Caco-2 (cell line): Measurements from ENCODE around the gene C1orf74. TPM values are rescaled to one million over a fixed set of nuclear protein-coding genes. Genes with fewer than 3 reads are reported as not detected.

Source experiments
- BruUV-seq: library from RNA; stranded (reverse); fragments of 400-500 nt; replicated peaks from 2 replicates; lab custom pipeline; 2021; lab: Mats Ljungman, UMichigan
- CTCF ChIA-PET: fragments of 300-600 bp; sonication (Branson Sonifier 250); formaldehyde crosslinking; loops from one replicate; lab custom pipeline; 2022; ENCODE audit warnings: antibody characterized with exemption; lab: Charles Lee
- POLR2A ChIA-PET: fragments of 300-600 bp; sonication (Branson Sonifier 250); formaldehyde crosslinking; loops from one replicate; lab custom pipeline; 2022; ENCODE audit warnings: antibody characterized with exemption; lab: Charles Lee
- DNase-seq, 2 experiments: peaks; one replicate each; pipeline versions ENCODE4 v3.0.0 to v3.0.0-alpha.2; 2020 to 2022
- H3K27me3 ChIP-seq: replicated peaks from 2 replicates; pipeline ENCODE4 v1.6.0; 2011; ENCODE audit warnings: low read length; ENCODE audit not compliant: control insufficient read depth, insufficient read depth
- H3K36me3 ChIP-seq: 2 replicates; pipeline ENCODE4 v1.5.1; 2011; ENCODE audit warnings: low read length; ENCODE audit not compliant: control insufficient read depth, insufficient read depth
- H3K4me1 ChIP-seq: fragments of 250-450 bp; sonication (Bioruptor Pico); 2 replicates; pipeline ENCODE4 v1.5.1; 2020; ENCODE audit warnings: mild to moderate bottlenecking
- H3K4me3 ChIP-seq: 2 replicates; pipeline ENCODE4 v1.5.1; 2011; ENCODE audit warnings: low read depth, mild to moderate bottlenecking, control low read depth, low read length
- H3K9me3 ChIP-seq: fragments of 250-450 bp; sonication (Bioruptor Pico); 2 replicates; pipeline ENCODE4 v1.5.1; 2020; ENCODE audit warnings: mild to moderate bottlenecking, moderate library complexity
- H3K27ac Mint-ChIP-seq: one replicate; pipeline ENCODE4 v1.8.0; 2022; ENCODE audit warnings: mixed read lengths; ENCODE audit not compliant: unreplicated experiment
- H3K27me3 Mint-ChIP-seq: one replicate; pipeline ENCODE4 v1.8.0; 2022; ENCODE audit warnings: mixed read lengths; ENCODE audit not compliant: insufficient read depth, unreplicated experiment
- H3K36me3 Mint-ChIP-seq: one replicate; pipeline ENCODE4 v1.8.0; 2022; ENCODE audit warnings: mild to moderate bottlenecking, mixed read lengths; ENCODE audit not compliant: insufficient read depth, unreplicated experiment
- H3K4me1 Mint-ChIP-seq: one replicate; pipeline ENCODE4 v1.8.0; 2022; ENCODE audit warnings: low read depth, mixed read lengths; ENCODE audit not compliant: unreplicated experiment
- H3K4me3 Mint-ChIP-seq: one replicate; pipeline ENCODE4 v1.8.0; 2022; ENCODE audit warnings: mild to moderate bottlenecking, moderate library complexity, mixed read lengths; ENCODE audit not compliant: unreplicated experiment
- H3K9me3 Mint-ChIP-seq: one replicate; pipeline ENCODE4 v1.8.0; 2022; ENCODE audit warnings: mixed read lengths; ENCODE audit not compliant: unreplicated experiment
- intact Hi-C: fragments of 100-400 bp; cut with micrococcal nuclease; formaldehyde crosslinking; loops from one replicate; pipeline ENCODE4 v1.10.0; 2022; ENCODE audit not compliant: unreplicated experiment
- total RNA-seq: library from RNA; stranded (reverse); gene quantifications from 2 replicates; pipeline ENCODE4 v1.2.3, GENCODE V29; 2022
- TF ChIP-seq, protein P1 (sequence below), 2 experiments: fragments of 200-600 bp in 1 of 2; IDR thresholded peaks; 1 replicate in 1 of 2; 2 replicates in 1 of 2; pipeline versions ENCODE4 v1.5.1 to v1.8.0; 2011 to 2022; ENCODE audit warnings: antibody characterized with exemption in 1 of 2, control low read depth in 1 of 2, inconsistent platforms in 1 of 2, low read depth in 1 of 2, low read length in 1 of 2, mild to moderate bottlenecking in 1 of 2, moderate library complexity in 1 of 2; ENCODE audit not compliant: insufficient read depth in 1 of 2, severe bottlenecking in 1 of 2, unreplicated experiment in 1 of 2

C1orf74 gene
- total RNA-seq, 1 experiment from 2014 or later: 4.5 TPM

DNA sequence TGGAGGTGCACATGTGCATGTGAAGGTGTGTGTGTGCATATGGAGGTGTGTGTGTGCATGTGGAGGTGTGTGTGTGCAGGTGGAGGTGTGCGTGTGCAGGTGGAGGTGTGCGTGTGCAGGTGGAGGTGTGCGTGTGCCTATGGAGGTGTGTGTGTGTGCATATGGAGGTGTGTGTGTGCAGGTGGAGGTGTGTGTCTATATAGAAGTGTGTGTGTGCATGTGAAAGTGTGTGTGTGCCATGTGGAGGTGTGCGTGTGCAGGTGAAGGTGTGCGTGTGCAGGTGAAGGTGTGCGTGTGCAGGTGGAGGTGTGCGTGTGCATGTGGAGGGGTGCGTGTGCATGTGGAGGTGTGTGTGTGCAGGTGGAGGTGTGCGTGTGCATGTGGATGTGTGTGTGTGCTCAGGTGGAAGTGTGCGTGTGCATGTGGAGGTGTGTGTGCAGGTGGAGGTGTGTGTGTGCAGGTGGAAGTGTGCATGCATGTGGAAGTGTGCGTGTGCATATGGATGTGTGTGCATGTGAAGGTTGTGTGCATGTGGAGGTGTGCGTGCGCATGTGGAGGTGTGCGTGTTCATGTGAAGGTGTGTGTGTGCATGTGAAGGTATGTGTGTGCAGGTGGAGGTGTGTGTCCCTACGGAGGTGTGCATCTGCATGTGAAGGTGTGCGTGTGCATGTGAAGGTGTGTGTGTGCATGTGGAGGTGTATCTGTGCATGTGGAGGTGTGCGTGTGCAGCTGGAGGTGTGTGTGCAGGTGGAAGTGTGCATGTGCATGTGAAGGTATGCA lies 13.5 kb downstream of the C1orf74 start:
- Mint-ChIP-seq H3K4me3 (no peak overlapping the region), H3K27ac (no peak overlapping the region), H3K9me3 (no peaks in the 10 kb centered on the region), H3K36me3 (no peaks in the 10 kb centered on the region), H3K27me3 (no peaks in the 10 kb centered on the region), H3K4me1 (no peaks in the 10 kb centered on the region)
- H3K4me3 ChIP-seq: no peak overlapping the region
- DNase-seq: no peak
- intact Hi-C loops: no loop called here
- TF ChIP-seq, protein P1, sequence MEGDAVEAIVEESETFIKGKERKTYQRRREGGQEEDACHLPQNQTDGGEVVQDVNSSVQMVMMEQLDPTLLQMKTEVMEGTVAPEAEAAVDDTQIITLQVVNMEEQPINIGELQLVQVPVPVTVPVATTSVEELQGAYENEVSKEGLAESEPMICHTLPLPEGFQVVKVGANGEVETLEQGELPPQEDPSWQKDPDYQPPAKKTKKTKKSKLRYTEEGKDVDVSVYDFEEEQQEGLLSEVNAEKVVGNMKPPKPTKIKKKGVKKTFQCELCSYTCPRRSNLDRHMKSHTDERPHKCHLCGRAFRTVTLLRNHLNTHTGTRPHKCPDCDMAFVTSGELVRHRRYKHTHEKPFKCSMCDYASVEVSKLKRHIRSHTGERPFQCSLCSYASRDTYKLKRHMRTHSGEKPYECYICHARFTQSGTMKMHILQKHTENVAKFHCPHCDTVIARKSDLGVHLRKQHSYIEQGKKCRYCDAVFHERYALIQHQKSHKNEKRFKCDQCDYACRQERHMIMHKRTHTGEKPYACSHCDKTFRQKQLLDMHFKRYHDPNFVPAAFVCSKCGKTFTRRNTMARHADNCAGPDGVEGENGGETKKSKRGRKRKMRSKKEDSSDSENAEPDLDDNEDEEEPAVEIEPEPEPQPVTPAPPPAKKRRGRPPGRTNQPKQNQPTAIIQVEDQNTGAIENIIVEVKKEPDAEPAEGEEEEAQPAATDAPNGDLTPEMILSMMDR (IDR thresholded peaks at IDR 0.05; ENCODE audit: insufficient read depth in 1 of 2, low read depth in 1 of 2, low read length in 1 of 2, severe bottlenecking in 1 of 2, unreplicated experiment in 1 of 2): no peak
- H3K9me3 ChIP-seq: no peaks in the 10 kb centered on the region
- ChIA-PET POLR2A (no interaction called here), CTCF (no interaction called here)
- no peaks in the 10 kb centered on the region for H3K27me3 ChIP-seq
- no peaks in the 10 kb centered on the region for H3K36me3 ChIP-seq
- no TSS peak for BruUV-seq
- H3K4me1 ChIP-seq: no peaks in the 10 kb centered on the region

DNA sequence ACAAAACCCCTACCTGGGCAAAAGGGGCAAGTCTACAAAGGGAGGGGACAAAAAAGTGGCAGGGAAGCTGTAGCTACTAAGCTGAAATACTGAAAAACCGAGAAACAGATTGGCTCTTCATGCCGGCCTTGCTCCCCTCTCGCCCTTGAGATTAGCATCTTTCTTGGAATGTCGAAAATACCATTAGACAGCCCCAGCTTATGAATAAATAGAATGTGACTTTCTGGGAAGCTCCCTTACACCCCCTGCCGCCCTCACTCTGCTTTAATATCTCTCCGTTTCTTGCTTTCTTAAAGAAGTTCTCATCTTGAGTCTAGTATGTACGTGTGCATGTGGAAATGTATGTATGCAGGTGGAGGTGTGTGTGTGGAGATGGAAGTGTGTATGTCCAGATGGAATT lies 14.4 kb downstream of the C1orf74 start:
- Histone ChIP-seq H3K9me3 (no peaks in the 10 kb centered on the region), H3K4me1 (no peaks in the 10 kb centered on the region), H3K36me3 (no peaks in the 10 kb centered on the region), H3K4me3 (no peak overlapping the region), H3K27me3 (no peaks in the 10 kb centered on the region)
- H3K4me1 Mint-ChIP-seq: no peaks in the 10 kb centered on the region
- no peak overlapping the region for H3K4me3 Mint-ChIP-seq
- CTCF ChIA-PET: no interaction called here
- no peaks in the 10 kb centered on the region for H3K36me3 Mint-ChIP-seq
- POLR2A ChIA-PET: no interaction called here
- BruUV-seq: no TSS peak
- H3K27ac Mint-ChIP-seq: no peak overlapping the region
- no peaks in the 10 kb centered on the region for H3K27me3 Mint-ChIP-seq
- TF ChIP-seq, protein P1 (IDR thresholded peaks at IDR 0.05; ENCODE audit: insufficient read depth in 1 of 2, low read depth in 1 of 2, low read length in 1 of 2, severe bottlenecking in 1 of 2, unreplicated experiment in 1 of 2): no peak
- peaks cover 4% of the 10 kb centered on the region for H3K9me3 Mint-ChIP-seq
- intact Hi-C loops: no loop called here
- no peak for DNase-seq

DNA sequence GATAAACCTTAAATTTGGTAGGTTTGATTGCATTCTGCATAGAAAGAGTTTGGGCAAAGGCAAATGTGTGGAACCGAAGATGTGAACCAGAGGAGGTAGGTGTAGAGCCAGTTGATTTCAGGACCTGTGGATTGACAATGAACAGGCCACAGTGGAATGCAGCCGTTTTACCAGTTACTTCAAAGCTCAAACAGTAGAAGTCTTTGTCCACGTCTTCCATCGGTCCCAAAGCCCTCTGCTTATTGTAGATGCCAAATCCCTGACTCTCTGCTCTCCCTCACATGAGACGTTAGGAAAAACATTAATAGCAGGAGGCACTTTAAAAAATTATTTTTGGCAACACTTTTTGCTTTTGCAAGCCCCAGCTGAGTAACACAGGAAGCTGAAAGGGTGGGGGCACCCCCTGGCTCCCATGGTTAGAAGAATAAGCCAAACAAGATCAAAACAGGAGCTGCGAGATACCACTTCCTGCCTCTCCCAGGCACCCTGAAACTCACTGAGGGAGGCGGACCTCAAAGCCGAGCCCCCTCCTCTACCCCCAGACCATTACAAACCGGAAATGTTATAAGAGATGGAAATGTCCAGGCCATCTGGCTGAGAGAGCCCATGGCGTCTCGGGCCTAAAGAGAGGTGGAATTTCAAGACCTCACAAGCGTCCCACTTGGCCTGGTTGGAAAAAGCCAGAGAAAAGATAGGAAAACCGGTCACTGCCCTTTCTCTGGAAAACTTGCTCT lies 15.0 kb downstream of the C1orf74 start:
- no TSS peak for BruUV-seq
- TF ChIP-seq, protein P1 (IDR thresholded peaks at IDR 0.05; ENCODE audit: insufficient read depth in 1 of 2, low read depth in 1 of 2, low read length in 1 of 2, severe bottlenecking in 1 of 2, unreplicated experiment in 1 of 2): no peak

More for the DNA sequence above, 15.0 kb downstream of the C1orf74 start:
- Histone ChIP-seq H3K4me1 (no peaks in the 10 kb centered on the region), H3K27me3 (no peaks in the 10 kb centered on the region), H3K9me3 (no peaks in the 10 kb centered on the region), H3K4me3 (no peak overlapping the region), H3K36me3 (no peaks in the 10 kb centered on the region)
- Mint-ChIP-seq H3K9me3 (peaks cover 9% of the 10 kb centered on the region), H3K4me3 (no peak overlapping the region), H3K27me3 (no peaks in the 10 kb centered on the region), H3K27ac (no peak overlapping the region), H3K36me3 (no peaks in the 10 kb centered on the region), H3K4me1 (no peaks in the 10 kb centered on the region)
- CTCF ChIA-PET: no interaction called here
- DNase-seq: no peak
- intact Hi-C loops: no loop called here
- POLR2A ChIA-PET: no interaction called here
